Bronchial epithelial cell (primary cell): ENCODE measurements around the gene MAP3K5. TPM values are rescaled to one million over a fixed set of nuclear protein-coding genes. Genes with fewer than 3 reads are reported as not detected.

Experiments used
- DNase-seq: peaks from one replicate; pipeline ENCODE4 v3.0.0-alpha.2; 2010; ENCODE audit warnings: low read depth
- FAIRE-seq: peaks from 2 replicates; lab custom pipeline; 2011; peaks lifted over from hg19 to GRCh38; lab: Jason Lieb, UNC
- H3K27me3 ChIP-seq: 2 replicates; pipeline ENCODE4 v1.5.1; 2011; ENCODE audit warnings: low read length; ENCODE audit not compliant: control insufficient read depth, insufficient read depth
- H3K36me3 ChIP-seq: 2 replicates; pipeline ENCODE4 v1.5.1; 2011; ENCODE audit warnings: low read length; ENCODE audit not compliant: control insufficient read depth, insufficient read depth
- H3K4me3 ChIP-seq: 2 replicates; pipeline ENCODE4 v1.5.1; 2011; ENCODE audit warnings: mild to moderate bottlenecking, low read depth, low read length, control low read depth
- total RNA-seq: library from RNA; depleted of rRNA; stranded (reverse); fragments of >200 nt; gene quantifications from 2 replicates; pipeline ENCODE4 v1.2.1, GENCODE V29; 2014
- TF ChIP-seq, protein P1 (sequence below): IDR thresholded peaks from 2 replicates; pipeline ENCODE4 v1.5.1; 2011; ENCODE audit warnings: mild to moderate bottlenecking, moderate library complexity, low read length, control low read depth, inconsistent platforms; ENCODE audit not compliant: insufficient read depth, severe bottlenecking

Gene MAP3K5
- total RNA-seq, 1 donor from 2014 or later = 8.2 TPM

DNA sequence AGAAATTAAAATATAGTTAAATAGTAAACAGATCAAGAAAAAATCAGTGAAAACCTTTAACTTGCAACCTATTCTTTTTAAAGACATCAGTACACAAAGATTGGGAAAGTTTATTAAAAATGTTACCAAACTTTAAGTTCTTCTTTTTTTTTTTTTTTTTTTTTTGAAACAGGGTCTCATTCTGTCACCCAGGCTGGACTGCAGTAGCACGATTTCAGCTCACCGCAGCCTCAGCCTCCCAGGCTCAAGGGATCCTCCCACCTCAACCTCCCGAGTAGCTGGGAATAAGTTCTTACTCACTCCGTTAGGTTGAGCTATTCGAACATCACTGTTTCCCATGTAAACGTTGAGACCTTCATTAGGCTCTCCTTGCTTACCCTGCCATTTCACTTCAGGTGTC lies 5.6 kb downstream of the MAP3K5 start:
- TF ChIP-seq, protein P1, sequence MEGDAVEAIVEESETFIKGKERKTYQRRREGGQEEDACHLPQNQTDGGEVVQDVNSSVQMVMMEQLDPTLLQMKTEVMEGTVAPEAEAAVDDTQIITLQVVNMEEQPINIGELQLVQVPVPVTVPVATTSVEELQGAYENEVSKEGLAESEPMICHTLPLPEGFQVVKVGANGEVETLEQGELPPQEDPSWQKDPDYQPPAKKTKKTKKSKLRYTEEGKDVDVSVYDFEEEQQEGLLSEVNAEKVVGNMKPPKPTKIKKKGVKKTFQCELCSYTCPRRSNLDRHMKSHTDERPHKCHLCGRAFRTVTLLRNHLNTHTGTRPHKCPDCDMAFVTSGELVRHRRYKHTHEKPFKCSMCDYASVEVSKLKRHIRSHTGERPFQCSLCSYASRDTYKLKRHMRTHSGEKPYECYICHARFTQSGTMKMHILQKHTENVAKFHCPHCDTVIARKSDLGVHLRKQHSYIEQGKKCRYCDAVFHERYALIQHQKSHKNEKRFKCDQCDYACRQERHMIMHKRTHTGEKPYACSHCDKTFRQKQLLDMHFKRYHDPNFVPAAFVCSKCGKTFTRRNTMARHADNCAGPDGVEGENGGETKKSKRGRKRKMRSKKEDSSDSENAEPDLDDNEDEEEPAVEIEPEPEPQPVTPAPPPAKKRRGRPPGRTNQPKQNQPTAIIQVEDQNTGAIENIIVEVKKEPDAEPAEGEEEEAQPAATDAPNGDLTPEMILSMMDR = no peak
- no peaks in the 10 kb centered on the region for H3K27me3 ChIP-seq
- FAIRE-seq (no peak), DNase-seq (no peak)
- H3K4me3 ChIP-seq = no peak overlapping the region
- H3K36me3 ChIP-seq = no peaks in the 10 kb centered on the region

DNA sequence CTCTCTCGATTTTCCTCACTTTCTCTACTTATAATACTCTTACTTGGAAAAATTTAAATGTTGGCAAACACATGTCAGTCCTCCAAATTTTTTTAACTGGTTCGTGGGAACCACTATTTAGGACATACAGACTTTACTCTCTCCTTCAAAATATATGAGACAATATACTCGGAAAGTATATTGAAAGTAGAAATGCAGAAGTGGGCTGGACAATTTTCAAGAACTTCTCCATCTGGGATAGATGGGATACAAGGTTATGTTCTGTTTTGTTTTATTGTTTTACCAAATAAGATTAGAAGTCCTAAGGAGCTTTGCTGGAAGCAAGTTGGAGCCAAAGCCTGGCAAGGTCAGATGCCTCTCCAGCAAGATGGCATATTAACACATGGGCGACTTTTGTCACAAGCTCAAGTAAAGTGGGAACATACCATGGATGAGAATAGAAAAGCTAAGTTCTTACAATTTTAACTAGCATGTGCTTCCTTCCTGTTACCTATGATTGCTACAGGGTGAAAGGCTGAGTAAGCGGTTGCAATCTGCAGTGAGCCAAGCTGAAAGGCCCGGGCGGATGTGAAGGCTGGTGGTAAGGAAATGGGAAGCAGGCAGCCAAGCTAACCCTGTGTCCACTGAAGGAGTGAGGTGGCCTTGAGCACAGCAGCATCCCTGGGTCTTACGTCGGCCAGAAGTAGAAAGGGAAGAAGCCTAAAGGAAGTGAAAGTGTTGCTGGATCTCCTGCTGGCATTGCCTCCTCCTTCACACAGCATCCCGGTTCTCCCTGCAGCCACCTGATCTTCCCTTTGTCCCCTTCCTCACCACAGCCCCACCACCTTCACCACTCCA lies 7.1 kb downstream of the MAP3K5 start:
- DNase-seq (peak; percentile 34), FAIRE-seq (no peak)
- TF ChIP-seq, protein P1 = no peak
- H3K4me3 ChIP-seq = no peak overlapping the region
- H3K27me3 ChIP-seq = no peaks in the 10 kb centered on the region
- H3K36me3 ChIP-seq = no peaks in the 10 kb centered on the region

DNA sequence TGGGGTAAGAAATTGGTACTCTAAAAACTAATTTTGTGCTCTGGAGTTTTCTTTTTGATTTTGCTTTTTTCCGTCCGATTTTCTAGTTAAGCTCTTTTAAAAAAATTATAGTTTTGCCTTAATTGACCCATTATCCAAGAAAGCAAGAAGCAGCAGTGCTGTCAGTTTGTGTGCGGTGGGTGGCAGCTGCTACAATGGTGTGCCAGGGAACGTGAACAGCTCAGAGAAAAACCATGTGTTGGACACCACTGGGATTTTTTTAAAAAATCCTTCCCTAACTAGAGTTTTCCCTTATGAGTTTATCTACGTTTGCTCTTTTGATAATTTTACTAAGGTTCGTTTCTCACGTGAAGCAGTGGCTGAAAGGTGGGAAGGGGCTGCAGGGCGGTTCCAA lies 8.0 kb downstream of the MAP3K5 start:
- FAIRE-seq (no peak), DNase-seq (no peak)
- H3K4me3 ChIP-seq = no peak overlapping the region
- TF ChIP-seq, protein P1 = no peak
- no peaks in the 10 kb centered on the region for H3K27me3 ChIP-seq
- no peaks in the 10 kb centered on the region for H3K36me3 ChIP-seq

DNA sequence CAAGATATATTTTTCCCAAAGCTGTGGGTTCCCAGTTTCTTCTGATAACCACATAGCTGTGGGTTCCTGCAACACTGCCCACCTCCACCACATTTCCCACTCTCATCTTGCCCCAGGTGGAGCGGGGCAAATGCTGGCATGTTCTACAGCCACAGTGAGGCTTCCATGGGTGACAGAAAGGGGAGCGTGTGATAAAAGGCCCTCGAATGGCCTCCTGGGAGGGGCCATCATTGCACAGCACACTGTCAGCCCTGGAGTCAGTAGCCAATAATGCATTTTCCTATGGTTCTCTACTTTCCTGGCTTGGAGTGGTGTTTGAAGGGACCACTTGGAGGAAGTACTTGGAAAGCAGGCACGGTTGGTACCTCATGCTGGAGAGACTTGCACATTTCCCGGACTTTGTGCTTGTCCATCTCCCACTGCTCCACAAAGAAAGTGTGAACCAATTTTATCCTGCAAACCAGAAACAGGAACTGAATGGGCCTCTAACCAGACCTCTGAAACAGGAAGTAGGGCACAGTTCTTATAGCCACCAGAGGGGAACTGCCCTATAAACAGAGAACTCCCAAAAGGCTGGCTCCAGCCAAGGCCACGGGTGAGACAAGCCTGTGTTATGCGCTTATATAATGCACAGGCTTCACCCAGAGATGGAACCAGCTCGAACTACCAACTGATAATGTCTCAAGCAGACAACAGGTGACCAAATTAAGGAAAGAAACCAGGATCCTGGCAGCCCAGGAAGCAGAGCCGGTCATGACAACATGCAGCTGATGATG lies 8.6 kb downstream of the MAP3K5 start:
- H3K36me3 ChIP-seq = no peaks in the 10 kb centered on the region
- no peak overlapping the region for H3K4me3 ChIP-seq
- no peaks in the 10 kb centered on the region for H3K27me3 ChIP-seq
- TF ChIP-seq, protein P1 = no peak
- DNase-seq (no peak), FAIRE-seq (no peak)

DNA sequence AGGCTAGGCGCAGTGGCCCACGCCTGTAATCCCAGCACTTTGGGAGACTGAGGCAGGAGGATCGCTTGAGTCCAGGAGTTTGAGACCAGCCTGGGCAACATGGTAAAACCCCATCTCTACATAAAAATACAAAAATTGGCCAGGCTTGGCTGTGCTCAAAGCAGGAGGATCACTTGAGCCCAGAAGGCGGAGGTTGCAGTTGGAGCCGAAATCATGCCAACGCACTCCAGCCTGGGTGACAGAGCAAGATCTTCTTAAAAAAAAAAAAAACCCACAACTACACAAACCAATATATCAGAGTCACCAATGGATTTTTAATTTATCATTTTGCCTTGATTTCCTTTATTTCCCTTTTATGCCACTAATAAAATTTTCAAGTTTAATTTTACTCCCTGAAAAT lies 9.3 kb downstream of the MAP3K5 start:
- DNase-seq (no peak), FAIRE-seq (no peak)
- TF ChIP-seq, protein P1 = no peak
- Histone ChIP-seq H3K27me3 (no peaks in the 10 kb centered on the region), H3K36me3 (no peaks in the 10 kb centered on the region), H3K4me3 (no peak overlapping the region)
